ENCODE results near the gene AKR1D1.

DNA sequence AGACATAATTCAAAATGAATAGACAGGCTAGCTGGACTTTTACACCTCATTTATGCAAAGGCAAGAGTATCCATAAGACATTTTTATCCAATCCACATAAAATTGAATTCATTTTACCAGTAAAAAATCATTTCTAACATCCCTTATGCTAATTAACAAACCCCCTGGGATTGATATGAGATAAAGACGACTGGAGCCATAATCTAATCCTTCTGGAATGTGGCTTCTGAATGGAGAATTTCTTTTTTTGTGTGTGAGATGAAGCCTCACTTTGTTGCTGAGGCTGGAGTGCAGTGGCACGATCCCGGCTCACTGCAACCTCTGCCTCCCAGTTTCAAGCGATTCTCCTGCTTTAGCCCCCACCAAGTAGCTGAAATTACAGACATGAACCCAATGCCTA, 90.4 kb downstream of the AKR1D1 start:
- TF ChIP-seq GATA2 (IDR thresholded peaks at IDR 0.05; ENCODE audit: low read depth, low read length): no peak
- TF ChIP-seq GATA3 (IDR thresholded peaks at IDR 0.05; ENCODE audit: low read depth, low read length): no peak
